ENCODE data around the gene AARS2.

DNA sequence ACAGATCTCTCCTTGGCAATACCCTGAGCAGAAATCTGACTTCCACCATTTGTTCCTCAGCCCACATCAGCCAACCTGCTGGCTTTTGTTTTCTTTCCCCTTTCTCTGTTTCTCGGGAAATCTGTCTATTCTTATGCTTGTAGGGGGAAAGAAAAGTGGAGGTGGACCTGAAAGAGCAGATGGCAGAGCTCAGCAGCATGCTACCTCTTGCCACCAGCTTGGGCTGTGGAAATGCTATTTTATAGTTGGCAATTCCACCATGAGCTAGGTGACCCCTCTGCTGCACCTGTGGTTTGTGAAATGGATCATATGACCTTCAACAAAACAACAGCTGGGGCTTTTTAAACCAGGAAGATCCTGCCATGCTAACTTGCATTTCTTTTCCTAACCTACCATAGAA is 22.5 kb upstream of the AARS2 start:
- TF ChIP-seq, protein P1, sequence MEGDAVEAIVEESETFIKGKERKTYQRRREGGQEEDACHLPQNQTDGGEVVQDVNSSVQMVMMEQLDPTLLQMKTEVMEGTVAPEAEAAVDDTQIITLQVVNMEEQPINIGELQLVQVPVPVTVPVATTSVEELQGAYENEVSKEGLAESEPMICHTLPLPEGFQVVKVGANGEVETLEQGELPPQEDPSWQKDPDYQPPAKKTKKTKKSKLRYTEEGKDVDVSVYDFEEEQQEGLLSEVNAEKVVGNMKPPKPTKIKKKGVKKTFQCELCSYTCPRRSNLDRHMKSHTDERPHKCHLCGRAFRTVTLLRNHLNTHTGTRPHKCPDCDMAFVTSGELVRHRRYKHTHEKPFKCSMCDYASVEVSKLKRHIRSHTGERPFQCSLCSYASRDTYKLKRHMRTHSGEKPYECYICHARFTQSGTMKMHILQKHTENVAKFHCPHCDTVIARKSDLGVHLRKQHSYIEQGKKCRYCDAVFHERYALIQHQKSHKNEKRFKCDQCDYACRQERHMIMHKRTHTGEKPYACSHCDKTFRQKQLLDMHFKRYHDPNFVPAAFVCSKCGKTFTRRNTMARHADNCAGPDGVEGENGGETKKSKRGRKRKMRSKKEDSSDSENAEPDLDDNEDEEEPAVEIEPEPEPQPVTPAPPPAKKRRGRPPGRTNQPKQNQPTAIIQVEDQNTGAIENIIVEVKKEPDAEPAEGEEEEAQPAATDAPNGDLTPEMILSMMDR (IDR thresholded peaks at IDR 0.05) = no peak
- no peak for TF ChIP-seq POLR2A (IDR thresholded peaks at IDR 0.05)
